ENCODE results near the gene SPSB4. TPM values are rescaled to one million over a fixed set of nuclear protein-coding genes. Genes with fewer than 3 reads are reported as not detected.

SPSB4 gene
- total and polyA plus RNA-seq, 9 donors: 0.07 to 0.57 (median 0.12) TPM; not detected in 5

GRCh38 chr3:141059816-141060215 is 8.7 kb downstream of the SPSB4 start:
- intact Hi-C loops (cut with DNase I): no loop called here
- no peak overlapping the region for H3K4me3 ChIP-seq
- no peak for DNase-seq
- H3K4me1 ChIP-seq (ENCODE audit: insufficient read depth): no peaks in the 10 kb centered on the region
- WGBS, 3 donors: 95 to 100% (median 95%) methylated on average over 2 of the region's 2 CpGs
- H3K27ac ChIP-seq: no peak overlapping the region
- TF ChIP-seq POLR2A (IDR thresholded peaks at IDR 0.05): no peak
- TF ChIP-seq EP300 (IDR thresholded peaks at IDR 0.05): no peak
- TF ChIP-seq, protein P1, sequence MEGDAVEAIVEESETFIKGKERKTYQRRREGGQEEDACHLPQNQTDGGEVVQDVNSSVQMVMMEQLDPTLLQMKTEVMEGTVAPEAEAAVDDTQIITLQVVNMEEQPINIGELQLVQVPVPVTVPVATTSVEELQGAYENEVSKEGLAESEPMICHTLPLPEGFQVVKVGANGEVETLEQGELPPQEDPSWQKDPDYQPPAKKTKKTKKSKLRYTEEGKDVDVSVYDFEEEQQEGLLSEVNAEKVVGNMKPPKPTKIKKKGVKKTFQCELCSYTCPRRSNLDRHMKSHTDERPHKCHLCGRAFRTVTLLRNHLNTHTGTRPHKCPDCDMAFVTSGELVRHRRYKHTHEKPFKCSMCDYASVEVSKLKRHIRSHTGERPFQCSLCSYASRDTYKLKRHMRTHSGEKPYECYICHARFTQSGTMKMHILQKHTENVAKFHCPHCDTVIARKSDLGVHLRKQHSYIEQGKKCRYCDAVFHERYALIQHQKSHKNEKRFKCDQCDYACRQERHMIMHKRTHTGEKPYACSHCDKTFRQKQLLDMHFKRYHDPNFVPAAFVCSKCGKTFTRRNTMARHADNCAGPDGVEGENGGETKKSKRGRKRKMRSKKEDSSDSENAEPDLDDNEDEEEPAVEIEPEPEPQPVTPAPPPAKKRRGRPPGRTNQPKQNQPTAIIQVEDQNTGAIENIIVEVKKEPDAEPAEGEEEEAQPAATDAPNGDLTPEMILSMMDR (IDR thresholded peaks at IDR 0.05): no peak
- no peaks in the 10 kb centered on the region for H3K27me3 ChIP-seq
- H3K36me3 ChIP-seq: no peaks in the 10 kb centered on the region
- H3K9me3 ChIP-seq: no peaks in the 10 kb centered on the region

- no peaks in the 10 kb centered on the region for H3K9me3 ChIP-seq
- no peaks in the 10 kb centered on the region for H3K4me1 ChIP-seq (ENCODE audit: insufficient read depth)
- intact Hi-C loops (cut with DNase I): no loop called here
- H3K36me3 ChIP-seq: no peaks in the 10 kb centered on the region
- no peak for DNase-seq
- no peak overlapping the region for H3K27ac ChIP-seq
- no peaks in the 10 kb centered on the region for H3K27me3 ChIP-seq
- no peak overlapping the region for H3K4me3 ChIP-seq
- WGBS, 3 donors: 87 to 92% (median 88%) methylated on average over 3 of the region's 3 CpGs
- TF ChIP-seq POLR2A (IDR thresholded peaks at IDR 0.05) (no peak), EP300 (IDR thresholded peaks at IDR 0.05) (no peak)
- TF ChIP-seq, protein P1 (IDR thresholded peaks at IDR 0.05): no peak
Measured at GRCh38 chr3:141060327-141060726, 9.2 kb downstream of the SPSB4 start.

GRCh38 chr3:141063831-141064230 is 12.7 kb downstream of the SPSB4 start:
- intact Hi-C loops (cut with DNase I): no loop called here
- DNase-seq: no peak
- Histone ChIP-seq H3K27ac (no peak overlapping the region), H3K36me3 (no peaks in the 10 kb centered on the region), H3K9me3 (no peaks in the 10 kb centered on the region), H3K27me3 (no peaks in the 10 kb centered on the region), H3K4me3 (no peak overlapping the region), H3K4me1 (ENCODE audit: insufficient read depth) (no peaks in the 10 kb centered on the region)
- TF ChIP-seq EP300 (IDR thresholded peaks at IDR 0.05) (no peak), POLR2A (IDR thresholded peaks at IDR 0.05) (no peak)
- TF ChIP-seq, protein P1 (IDR thresholded peaks at IDR 0.05): no peak
- WGBS, 3 donors: 63 to 75% (median 67%) methylated on average over 1 of the region's 1 CpG

DNA sequence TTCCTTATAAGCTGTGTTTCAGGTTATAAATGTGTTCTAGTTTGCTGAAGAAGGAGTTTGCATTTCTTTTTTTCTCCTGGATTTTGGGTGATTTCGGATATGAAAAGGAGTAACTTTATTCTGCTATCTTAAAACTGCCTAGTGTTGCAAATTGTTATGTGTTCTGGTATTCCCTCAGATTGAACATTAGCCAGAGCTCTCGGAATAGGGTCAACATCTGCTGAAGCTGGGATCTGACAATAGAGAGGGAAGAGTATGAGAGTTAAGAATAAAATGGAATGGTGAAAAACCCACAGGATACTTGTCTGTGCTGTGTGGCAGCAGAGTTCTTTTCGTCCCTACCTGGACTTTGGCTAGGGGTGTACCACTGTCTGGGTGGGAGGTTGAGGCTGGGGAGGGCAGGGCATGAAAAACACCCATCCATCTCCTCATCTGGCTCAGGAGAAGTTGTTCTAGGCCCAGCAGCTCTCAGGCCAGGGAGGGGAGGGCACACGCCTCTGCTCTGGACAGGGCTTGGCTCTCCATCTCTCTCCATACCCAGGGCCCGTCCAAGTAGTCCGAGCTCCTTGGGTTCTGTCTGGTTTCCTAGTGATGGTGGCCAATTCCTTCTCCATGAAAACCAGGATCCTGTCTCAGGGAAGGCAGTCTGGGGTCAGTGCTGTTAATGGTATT is 13.2 kb downstream of the SPSB4 start:
- TF ChIP-seq EP300 (IDR thresholded peaks at IDR 0.05) (no peak), POLR2A (IDR thresholded peaks at IDR 0.05) (no peak)
- TF ChIP-seq, protein P1 (IDR thresholded peaks at IDR 0.05): no peak
- Histone ChIP-seq H3K4me1 (ENCODE audit: insufficient read depth) (no peaks in the 10 kb centered on the region), H3K4me3 (no peak overlapping the region), H3K9me3 (no peaks in the 10 kb centered on the region), H3K27me3 (no peaks in the 10 kb centered on the region), H3K36me3 (no peaks in the 10 kb centered on the region), H3K27ac (no peak overlapping the region)
- DNase-seq: no peak
- WGBS, 3 donors: 58 to 66% (median 63%) methylated on average over 6 of the region's 6 CpGs
- intact Hi-C loops (cut with DNase I): no loop called here

Measured in ovary (tissue), 9 donors.